Measurements from ENCODE around the gene INHBC.

GRCh38 chr12:57454566-57455373, 20.2 kb downstream of the INHBC start, which contains the start of gene INHBE:
- TF ChIP-seq CTCF (IDR thresholded peaks at IDR 0.05) (no peak), EZH2 (IDR thresholded peaks at IDR 0.05; ENCODE audit: borderline replicate concordance, insufficient read depth, low read depth, low read length, poor library complexity, severe bottlenecking) (no peak)

Data from B cell (primary cell).